ENCODE data around the gene CDH26. TPM values are rescaled to one million over a fixed set of nuclear protein-coding genes. Genes with fewer than 3 reads are reported as not detected.

CDH26 gene
- total RNA-seq, 1 donor from 2014 or later = not detected

- no peak overlapping the region for H3K27ac ChIP-seq
- no peak for TF ChIP-seq CTCF (IDR thresholded peaks at IDR 0.05)
- H3K9me3 ChIP-seq = no peaks in the 10 kb centered on the region
- no peaks in the 10 kb centered on the region for H3K27me3 ChIP-seq
- intact Hi-C loops (cut with DNase I) = loop anchor here (2.0 kb wide), 1 partner anchor 205 kb away; no protein-coding TSS in a partner anchor
- no peaks in the 10 kb centered on the region for H3K36me3 ChIP-seq
- H3K4me3 ChIP-seq = no peak overlapping the region
- H3K4me1 ChIP-seq = peaks cover 0 to 9% of the 10 kb centered on the region in 2 donors
- no peak for DNase-seq (ENCODE audit: low spot score in 2 of 2)
Observed at GRCh38 chr20:60057866-60058807, 99.9 kb downstream of the CDH26 start.

- intact Hi-C loops (cut with DNase I) = no loop called here
- H3K27ac ChIP-seq = no peak overlapping the region
- H3K9me3 ChIP-seq = no peaks in the 10 kb centered on the region
- H3K36me3 ChIP-seq = no peaks in the 10 kb centered on the region
- TF ChIP-seq CTCF (IDR thresholded peaks at IDR 0.05) = no peak
- H3K27me3 ChIP-seq = no peaks in the 10 kb centered on the region
- peaks cover 0 to 17% of the 10 kb centered on the region in 2 donors for H3K4me1 ChIP-seq
- no peak for DNase-seq (ENCODE audit: low spot score in 2 of 2)
- no peak overlapping the region for H3K4me3 ChIP-seq
Observed at GRCh38 chr20:60058879-60059278, 100.7 kb downstream of the CDH26 start.

GRCh38 chr20:60060006-60060557 is 101.9 kb downstream of the CDH26 start:
- intact Hi-C loops (cut with DNase I) = no loop called here
- peaks cover 0 to 17% of the 10 kb centered on the region in 2 donors for H3K4me1 ChIP-seq
- no peaks in the 10 kb centered on the region for H3K9me3 ChIP-seq
- H3K4me3 ChIP-seq = no peak overlapping the region
- H3K27ac ChIP-seq = no peak overlapping the region
- TF ChIP-seq CTCF (IDR thresholded peaks at IDR 0.05) = no peak
- no peaks in the 10 kb centered on the region for H3K27me3 ChIP-seq
- no peaks in the 10 kb centered on the region for H3K36me3 ChIP-seq
- no peak for DNase-seq (ENCODE audit: low spot score in 2 of 2)

- no peak for DNase-seq (ENCODE audit: low spot score in 2 of 2)
- Histone ChIP-seq H3K36me3 (no peaks in the 10 kb centered on the region), H3K4me3 (no peak overlapping the region), H3K9me3 (no peaks in the 10 kb centered on the region), H3K4me1 (peaks cover 0 to 17% of the 10 kb centered on the region in 2 donors), H3K27me3 (no peaks in the 10 kb centered on the region), H3K27ac (no peak overlapping the region)
- TF ChIP-seq CTCF (IDR thresholded peaks at IDR 0.05) = no peak
- intact Hi-C loops (cut with DNase I) = no loop called here
Observed at GRCh38 chr20:60060593-60060992, 102.4 kb downstream of the CDH26 start.

GRCh38 chr20:60062431-60063047 is 104.3 kb downstream of the CDH26 start:
- DNase-seq (ENCODE audit: low spot score in 2 of 2) = no peak
- no peak for TF ChIP-seq CTCF (IDR thresholded peaks at IDR 0.05)
- Histone ChIP-seq H3K36me3 (no peaks in the 10 kb centered on the region), H3K27ac (peak overlapping the region; percentile 14 to 53), H3K27me3 (no peaks in the 10 kb centered on the region), H3K9me3 (no peaks in the 10 kb centered on the region), H3K4me3 (peak overlapping the region in 1 of 2 donors; percentile 54), H3K4me1 (peaks cover 0 to 17% of the 10 kb centered on the region in 2 donors)
- intact Hi-C loops (cut with DNase I) = no loop called here
